ENCODE measurements around the gene CLSTN2. TPM values are rescaled to one million over a fixed set of nuclear protein-coding genes. Genes with fewer than 3 reads are reported as not detected.

Gene CLSTN2
- total RNA-seq, 1 donor from 2014 or later: 65.0 TPM

- TF ChIP-seq, protein P1, sequence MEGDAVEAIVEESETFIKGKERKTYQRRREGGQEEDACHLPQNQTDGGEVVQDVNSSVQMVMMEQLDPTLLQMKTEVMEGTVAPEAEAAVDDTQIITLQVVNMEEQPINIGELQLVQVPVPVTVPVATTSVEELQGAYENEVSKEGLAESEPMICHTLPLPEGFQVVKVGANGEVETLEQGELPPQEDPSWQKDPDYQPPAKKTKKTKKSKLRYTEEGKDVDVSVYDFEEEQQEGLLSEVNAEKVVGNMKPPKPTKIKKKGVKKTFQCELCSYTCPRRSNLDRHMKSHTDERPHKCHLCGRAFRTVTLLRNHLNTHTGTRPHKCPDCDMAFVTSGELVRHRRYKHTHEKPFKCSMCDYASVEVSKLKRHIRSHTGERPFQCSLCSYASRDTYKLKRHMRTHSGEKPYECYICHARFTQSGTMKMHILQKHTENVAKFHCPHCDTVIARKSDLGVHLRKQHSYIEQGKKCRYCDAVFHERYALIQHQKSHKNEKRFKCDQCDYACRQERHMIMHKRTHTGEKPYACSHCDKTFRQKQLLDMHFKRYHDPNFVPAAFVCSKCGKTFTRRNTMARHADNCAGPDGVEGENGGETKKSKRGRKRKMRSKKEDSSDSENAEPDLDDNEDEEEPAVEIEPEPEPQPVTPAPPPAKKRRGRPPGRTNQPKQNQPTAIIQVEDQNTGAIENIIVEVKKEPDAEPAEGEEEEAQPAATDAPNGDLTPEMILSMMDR (IDR thresholded peaks at IDR 0.05): no peak
- Mint-ChIP-seq H3K27ac (ENCODE audit: unreplicated experiment) (no peak overlapping the region), H3K27me3 (ENCODE audit: low read depth) (no peaks in the 10 kb centered on the region), H3K4me3 (ENCODE audit: unreplicated experiment) (no peak overlapping the region), H3K4me1 (ENCODE audit: low read depth) (peaks cover 18% of the 10 kb centered on the region), H3K36me3 (ENCODE audit: low read depth) (peaks cover 4% of the 10 kb centered on the region), H3K9me3 (ENCODE audit: low read depth) (no peaks in the 10 kb centered on the region)
- DNase-seq (ENCODE audit: low spot score): no peak
Measured at GRCh38 chr3:140446734-140447133, 511.7 kb downstream of the CLSTN2 start.

GRCh38 chr3:140447136-140447535 is 512.2 kb downstream of the CLSTN2 start:
- Mint-ChIP-seq H3K27ac (ENCODE audit: unreplicated experiment) (no peak overlapping the region), H3K9me3 (ENCODE audit: low read depth) (no peaks in the 10 kb centered on the region), H3K4me3 (ENCODE audit: unreplicated experiment) (no peak overlapping the region), H3K4me1 (ENCODE audit: low read depth) (peaks cover 14% of the 10 kb centered on the region), H3K36me3 (ENCODE audit: low read depth) (peaks cover 4% of the 10 kb centered on the region), H3K27me3 (ENCODE audit: low read depth) (no peaks in the 10 kb centered on the region)
- TF ChIP-seq, protein P1 (IDR thresholded peaks at IDR 0.05): no peak
- DNase-seq (ENCODE audit: low spot score): no peak

DNA sequence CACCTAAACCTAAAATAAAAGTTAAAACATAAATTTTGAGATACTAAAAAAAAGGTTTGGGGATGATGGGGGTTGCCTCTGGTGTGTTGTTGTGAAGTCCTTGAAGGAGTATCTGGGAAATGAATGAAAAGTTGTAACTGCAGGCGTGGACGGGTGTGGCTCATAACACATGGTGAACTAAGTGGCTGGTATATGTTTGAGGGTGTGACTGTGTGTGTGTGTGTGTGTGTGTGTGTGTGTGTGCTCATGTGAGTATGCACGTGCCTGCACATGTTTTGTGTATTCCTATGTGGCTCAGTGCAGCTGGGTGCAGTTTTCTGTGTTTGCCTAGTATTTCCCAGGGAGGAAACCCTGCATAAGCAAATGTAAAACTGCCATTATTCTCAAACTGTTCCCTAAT is 513.0 kb downstream of the CLSTN2 start:
- Mint-ChIP-seq H3K27ac (ENCODE audit: unreplicated experiment) (no peak overlapping the region), H3K9me3 (ENCODE audit: low read depth) (no peaks in the 10 kb centered on the region), H3K27me3 (ENCODE audit: low read depth) (no peaks in the 10 kb centered on the region), H3K4me1 (ENCODE audit: low read depth) (peaks cover 6% of the 10 kb centered on the region), H3K4me3 (ENCODE audit: unreplicated experiment) (no peak overlapping the region), H3K36me3 (ENCODE audit: low read depth) (peaks cover 7% of the 10 kb centered on the region)
- TF ChIP-seq, protein P1 (IDR thresholded peaks at IDR 0.05): no peak
- no peak for DNase-seq (ENCODE audit: low spot score)

DNA sequence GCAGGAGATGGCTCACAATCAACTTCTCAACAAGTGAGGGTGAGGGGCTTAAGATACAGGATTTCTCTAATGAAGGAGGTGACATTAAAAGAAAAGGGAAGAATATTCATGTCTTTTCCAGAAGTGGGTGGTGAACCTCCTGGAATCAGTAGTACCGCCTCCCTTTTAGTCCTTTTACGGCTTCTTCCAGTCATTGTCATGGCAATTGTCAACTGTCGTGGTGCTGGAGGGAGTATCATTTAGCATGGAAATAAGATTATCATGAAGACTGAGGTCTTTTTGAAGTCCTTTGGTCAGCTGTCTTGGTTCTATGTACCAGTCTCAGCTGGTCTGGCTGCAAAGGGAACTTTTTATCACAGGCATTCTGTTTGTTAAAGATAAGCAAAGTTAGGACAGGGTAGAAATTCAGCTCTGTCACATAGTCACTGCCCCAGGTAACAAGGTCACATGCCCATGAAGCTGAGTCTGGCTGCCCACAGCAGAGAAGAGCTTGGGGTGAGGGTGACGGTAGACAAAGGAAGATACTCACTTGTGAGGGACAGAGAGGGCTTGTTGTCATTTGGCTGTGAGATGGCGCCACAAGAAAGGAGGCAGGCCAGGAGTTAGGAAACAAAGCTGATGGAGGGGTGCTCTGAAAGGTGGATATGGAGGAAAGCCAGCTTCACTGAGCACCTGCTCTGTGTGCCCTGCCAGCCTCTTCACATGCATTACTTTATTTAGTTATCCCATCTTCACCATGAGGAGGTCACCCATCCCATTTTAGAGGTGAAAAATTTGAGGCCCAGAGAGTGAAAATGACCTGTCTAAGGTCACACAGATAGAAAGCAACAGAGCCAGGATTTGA is 514.6 kb downstream of the CLSTN2 start:
- H3K9me3 Mint-ChIP-seq (ENCODE audit: low read depth): no peaks in the 10 kb centered on the region

DNA sequence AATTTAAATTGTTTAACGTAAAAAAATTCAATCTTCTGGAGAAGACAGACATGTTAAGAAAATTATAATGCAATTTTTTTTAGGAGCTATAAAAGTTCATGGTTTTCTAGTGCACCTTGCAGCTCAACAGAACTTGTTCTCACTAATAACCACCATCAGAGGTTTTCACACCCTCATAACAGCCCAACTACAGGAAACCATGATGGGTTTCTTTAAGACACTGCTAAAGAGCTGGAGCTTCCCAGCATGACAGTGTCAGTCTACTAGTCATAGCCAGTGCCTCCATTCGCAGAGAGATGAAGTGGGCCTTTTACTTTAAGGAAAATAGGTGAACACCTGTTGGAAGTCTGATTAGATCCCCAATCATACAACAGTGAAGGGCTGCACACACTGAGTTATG is 518.8 kb downstream of the CLSTN2 start:
- DNase-seq (ENCODE audit: low spot score): no peak
- Mint-ChIP-seq H3K27ac (ENCODE audit: unreplicated experiment) (no peak overlapping the region), H3K36me3 (ENCODE audit: low read depth) (peaks cover 7% of the 10 kb centered on the region), H3K4me1 (ENCODE audit: low read depth) (peaks cover 7% of the 10 kb centered on the region), H3K9me3 (ENCODE audit: low read depth) (no peaks in the 10 kb centered on the region), H3K4me3 (ENCODE audit: unreplicated experiment) (no peak overlapping the region), H3K27me3 (ENCODE audit: low read depth) (no peaks in the 10 kb centered on the region)
- TF ChIP-seq, protein P1 (IDR thresholded peaks at IDR 0.05): no peak

More for the DNA sequence above, 514.6 kb downstream of the CLSTN2 start:
- Mint-ChIP-seq H3K4me1 (ENCODE audit: low read depth) (peaks cover 5% of the 10 kb centered on the region), H3K36me3 (ENCODE audit: low read depth) (peaks cover 7% of the 10 kb centered on the region), H3K27me3 (ENCODE audit: low read depth) (no peaks in the 10 kb centered on the region), H3K27ac (ENCODE audit: unreplicated experiment) (no peak overlapping the region), H3K4me3 (ENCODE audit: unreplicated experiment) (no peak overlapping the region)
- no peak for DNase-seq (ENCODE audit: low spot score)
- TF ChIP-seq, protein P1 (IDR thresholded peaks at IDR 0.05): no peak
